Chondrocyte (in vitro differentiated cells): ENCODE results near the gene PTRHD1. TPM values are rescaled to one million over a fixed set of nuclear protein-coding genes. Genes with fewer than 3 reads are reported as not detected.
"Not testable (repeated sequence)": the region's sequence is repeated elsewhere in the genome, so short reads cannot be mapped to it uniquely, and the experiment has no call there.

Source experiments
- DNase-seq: peaks from one replicate; pipeline ENCODE4 v3.0.0; 2021; ENCODE audit warnings: mixed read lengths, low spot score
- H3K27ac Mint-ChIP-seq: one replicate; pipeline ENCODE4 v1.8.0; 2021; ENCODE audit warnings: mild to moderate bottlenecking, moderate library complexity, mixed read lengths; ENCODE audit not compliant: unreplicated experiment
- H3K27me3 Mint-ChIP-seq: 2 replicates; pipeline ENCODE4 v1.8.0; 2021; ENCODE audit warnings: low read depth, mixed read lengths
- H3K36me3 Mint-ChIP-seq: 2 replicates; pipeline ENCODE4 v1.8.0; 2021; ENCODE audit warnings: low read depth, mixed read lengths
- H3K4me1 Mint-ChIP-seq: 2 replicates; pipeline ENCODE4 v1.8.0; 2021; ENCODE audit warnings: low read depth, mild to moderate bottlenecking, mixed read lengths
- H3K4me3 Mint-ChIP-seq: one replicate; pipeline ENCODE4 v1.8.0; 2021; ENCODE audit warnings: mild to moderate bottlenecking, moderate library complexity, mixed read lengths; ENCODE audit not compliant: unreplicated experiment
- H3K9me3 Mint-ChIP-seq: 2 replicates; pipeline ENCODE4 v1.8.0; 2021; ENCODE audit warnings: low read depth, mixed read lengths
- CTCF ChIP-seq: fragments of 200-600 bp; sonication (generic); IDR thresholded peaks from 2 replicates; pipeline ENCODE4 v1.5.0; 2021; ENCODE audit warnings: antibody characterized with exemption, mild to moderate bottlenecking, moderate library complexity
- total RNA-seq: library from RNA; stranded (reverse); gene quantifications from 3 replicates; pipeline ENCODE4 v1.2.1, GENCODE V29; 2021

Gene PTRHD1
- total RNA-seq, 1 donor from 2014 or later = 32.0 TPM

DNA sequence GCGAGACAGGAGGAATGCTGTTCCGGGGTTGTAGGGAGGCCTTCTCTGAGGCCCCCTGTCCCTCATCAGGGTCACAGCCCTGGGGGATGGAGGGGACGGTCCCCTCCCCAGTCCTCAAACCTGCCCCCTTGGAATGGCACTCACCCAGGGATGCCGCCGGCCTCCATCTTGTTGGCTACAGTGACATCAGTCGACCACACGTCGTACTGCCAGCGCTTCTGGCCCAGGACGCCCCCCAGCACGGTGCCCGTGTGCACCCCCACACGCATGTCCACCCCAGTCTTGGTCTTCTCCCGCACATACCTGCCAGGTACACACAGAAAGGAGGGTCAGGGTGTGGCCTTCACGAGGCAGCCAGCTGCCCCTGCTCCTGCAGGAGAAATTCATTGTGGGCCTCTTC is 46.5 kb upstream of the PTRHD1 start:
- no peak overlapping the region for H3K27ac Mint-ChIP-seq

GRCh38 chr2:24838541-24838940 is 45.4 kb upstream of the PTRHD1 start:
- Mint-ChIP-seq H3K9me3 (no peaks in the 10 kb centered on the region), H3K4me3 (no peak overlapping the region), H3K36me3 (peaks cover 26% of the 10 kb centered on the region), H3K4me1 (peaks cover 2% of the 10 kb centered on the region), H3K27me3 (no peaks in the 10 kb centered on the region), H3K27ac (no peak overlapping the region)
- TF ChIP-seq CTCF = no peak
- DNase-seq = no peak

More for the DNA sequence above, 46.5 kb upstream of the PTRHD1 start:
- Mint-ChIP-seq H3K4me1 (peaks cover 2% of the 10 kb centered on the region), H3K36me3 (peaks cover 22% of the 10 kb centered on the region), H3K9me3 (no peaks in the 10 kb centered on the region), H3K27me3 (no peaks in the 10 kb centered on the region), H3K4me3 (no peak overlapping the region)
- no peak for TF ChIP-seq CTCF
- DNase-seq = no peak

- no peaks in the 10 kb centered on the region for H3K27me3 Mint-ChIP-seq
- no peak overlapping the region for H3K27ac Mint-ChIP-seq
- no peak for TF ChIP-seq CTCF
- DNase-seq = no peak
- peaks cover 25% of the 10 kb centered on the region for H3K36me3 Mint-ChIP-seq
- H3K4me1 Mint-ChIP-seq = peaks cover 2% of the 10 kb centered on the region
- H3K9me3 Mint-ChIP-seq = no peaks in the 10 kb centered on the region
- H3K4me3 Mint-ChIP-seq = no peak overlapping the region
Observed at GRCh38 chr2:24837996-24838513, 44.9 kb upstream of the PTRHD1 start.

- Mint-ChIP-seq H3K9me3 (no peaks in the 10 kb centered on the region), H3K27me3 (no peaks in the 10 kb centered on the region), H3K36me3 (peaks cover 25% of the 10 kb centered on the region), H3K4me1 (peaks cover 2% of the 10 kb centered on the region), H3K27ac (no peak overlapping the region), H3K4me3 (no peak overlapping the region)
- no peak for TF ChIP-seq CTCF
- DNase-seq = peak; percentile 84
Observed at GRCh38 chr2:24836706-24837105, 43.5 kb upstream of the PTRHD1 start.

DNA sequence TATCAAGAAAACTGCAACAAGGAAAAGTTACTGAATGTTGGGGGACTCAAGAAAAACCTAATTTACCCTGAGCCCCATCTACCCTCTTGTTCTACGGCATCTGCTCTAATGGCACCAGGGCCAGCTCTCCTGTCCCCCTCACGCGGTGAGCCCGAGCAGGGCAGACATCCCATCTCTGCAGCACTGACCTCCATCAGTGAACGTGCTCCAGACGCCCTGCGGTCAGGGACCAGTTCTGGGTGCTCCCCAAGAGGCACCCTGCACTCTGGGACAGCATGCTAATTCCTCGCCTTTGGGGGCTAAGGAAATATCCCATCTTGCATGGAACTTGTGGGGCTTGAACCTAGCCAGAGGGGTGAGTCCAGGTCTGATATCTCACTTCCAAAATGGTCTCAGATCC is 43.0 kb upstream of the PTRHD1 start:
- Mint-ChIP-seq H3K36me3 (peaks cover 25% of the 10 kb centered on the region), H3K27ac (no peak overlapping the region), H3K4me3 (no peak overlapping the region), H3K27me3 (no peaks in the 10 kb centered on the region), H3K4me1 (peaks cover 2% of the 10 kb centered on the region), H3K9me3 (no peaks in the 10 kb centered on the region)
- no peak for TF ChIP-seq CTCF
- DNase-seq = peak; percentile 61

DNA sequence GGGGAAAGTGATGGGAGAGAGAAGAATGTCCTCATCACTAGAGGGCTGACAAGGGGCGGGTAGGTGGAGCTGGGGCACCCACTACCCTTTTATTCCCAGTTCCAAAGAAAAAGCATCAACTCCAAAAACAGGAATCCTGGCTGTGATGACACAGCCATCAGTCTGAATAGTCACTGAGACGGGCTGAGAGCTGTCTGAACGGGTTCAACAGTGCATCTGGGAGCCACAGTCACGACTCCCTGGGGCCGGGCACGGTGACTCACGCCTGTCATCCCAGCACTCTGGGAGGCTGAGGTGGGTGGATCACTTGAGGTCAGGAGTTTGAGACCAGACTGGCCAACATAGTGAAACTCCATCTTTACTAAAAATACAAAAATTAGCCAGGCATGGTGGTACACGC is 42.2 kb upstream of the PTRHD1 start:
- not testable (repeated sequence) for H3K27ac Mint-ChIP-seq

More for the DNA sequence above, 42.2 kb upstream of the PTRHD1 start:
- peaks cover 23% of the 10 kb centered on the region for H3K36me3 Mint-ChIP-seq
- H3K4me3 Mint-ChIP-seq, H3K9me3 Mint-ChIP-seq, H3K4me1 Mint-ChIP-seq, H3K27me3 Mint-ChIP-seq: not testable (repeated sequence)
- DNase-seq = peak; percentile 65
